ENCODE results near the gene TUBA4B. TPM values are rescaled to one million over a fixed set of nuclear protein-coding genes. Genes with fewer than 3 reads are reported as not detected.

Gene TUBA4B
- total RNA-seq, 4 donors from 2014 or later, result not detected

- intact Hi-C loops (cut with DNase I; ENCODE audit: low total_unique reads), result loop anchor here (5.0 kb wide), 1 partner anchor 245 kb away; no protein-coding TSS in a partner anchor
- H3K27me3 ChIP-seq, result peaks cover 61% of the 10 kb centered on the region
- no peaks in the 10 kb centered on the region for H3K36me3 ChIP-seq
- H3K27ac ChIP-seq, result no peak overlapping the region
- TF ChIP-seq CTCF (IDR thresholded peaks at IDR 0.05), result no peak
- no peak for TF ChIP-seq EP300 (IDR thresholded peaks at IDR 0.05; ENCODE audit: low read depth)
- TF ChIP-seq POLR2AphosphoS5 (IDR thresholded peaks at IDR 0.05), result no peak
- TF ChIP-seq POLR2A (IDR thresholded peaks at IDR 0.05), result no peak
- H3K9me3 ChIP-seq, result no peaks in the 10 kb centered on the region
- H3K4me3 ChIP-seq, result no peak overlapping the region
- WGBS, 2 donors (ENCODE audit: low coverage in 1 of 2), result 55 to 65% methylated on average over 5 to 11 of the region's 11 CpGs
- peaks cover 0 to 5% (median 3%) of the 10 kb centered on the region in 4 donors for H3K4me1 ChIP-seq
- DNase-seq, result no peak
- in situ Hi-C loops (cut with MboI; ENCODE audit: low pct_ligation_motif_present in 1 of 4, low pct_unique_long_range_greater_than_20kb in 1 of 4, low sequenced_read_pairs in 3 of 4), result loop anchor here in 3 of 4 donors (10.0 to 25.0 kb wide), 2 partner anchors 148 to 265 kb away; partner anchors contain the start of gene CFAP65 (in 2 of the 3)
Observed at GRCh38 chr2:219302412-219302968, 49.4 kb downstream of the TUBA4B start.

GRCh38 chr2:219304223-219304622 lies 51.2 kb downstream of the TUBA4B start:
- in situ Hi-C loops (cut with MboI; ENCODE audit: low pct_ligation_motif_present in 1 of 4, low pct_unique_long_range_greater_than_20kb in 1 of 4, low sequenced_read_pairs in 3 of 4), result loop anchor here in 3 of 4 donors (10.0 to 25.0 kb wide), 2 partner anchors 149 to 267 kb away; partner anchors contain the start of gene CFAP65 (in 2 of the 3)
- 59 to 75% methylated on average over 2 of the region's 2 CpGs for WGBS, 2 donors (ENCODE audit: low coverage in 1 of 2)

GRCh38 chr2:219306047-219306446 lies 53.0 kb downstream of the TUBA4B start:
- H3K4me3 ChIP-seq, result no peak overlapping the region
- TF ChIP-seq EP300 (IDR thresholded peaks at IDR 0.05; ENCODE audit: low read depth) (no peak), CTCF (IDR thresholded peaks at IDR 0.05) (no peak), POLR2AphosphoS5 (IDR thresholded peaks at IDR 0.05) (no peak), POLR2A (IDR thresholded peaks at IDR 0.05) (no peak)
- H3K27ac ChIP-seq, result no peak overlapping the region
- intact Hi-C loops (cut with DNase I; ENCODE audit: low total_unique reads) (no loop called here), in situ Hi-C loops (cut with MboI; ENCODE audit: low pct_ligation_motif_present in 1 of 4, low pct_unique_long_range_greater_than_20kb in 1 of 4, low sequenced_read_pairs in 3 of 4) (loop anchor here in 3 of 4 donors (10.0 to 25.0 kb wide), 2 partner anchors 151 to 269 kb away; partner anchors contain the start of gene CFAP65 (in 2 of the 3))
- peaks cover 0 to 6% (median 0%) of the 10 kb centered on the region in 4 donors for H3K4me1 ChIP-seq
- H3K9me3 ChIP-seq, result no peaks in the 10 kb centered on the region
- peaks cover 78% of the 10 kb centered on the region for H3K27me3 ChIP-seq
- no peak for DNase-seq
- H3K36me3 ChIP-seq, result no peaks in the 10 kb centered on the region
- WGBS, 2 donors (ENCODE audit: low coverage in 1 of 2), result 76 to 82% methylated on average over 1 of the region's 1 CpG

More at GRCh38 chr2:219304223-219304622, 51.2 kb downstream of the TUBA4B start:
- Histone ChIP-seq H3K36me3 (no peaks in the 10 kb centered on the region), H3K4me3 (no peak overlapping the region), H3K27ac (no peak overlapping the region), H3K4me1 (peaks cover 0 to 6% (median 0%) of the 10 kb centered on the region in 4 donors), H3K9me3 (no peaks in the 10 kb centered on the region), H3K27me3 (peaks cover 75% of the 10 kb centered on the region)
- TF ChIP-seq POLR2AphosphoS5 (IDR thresholded peaks at IDR 0.05) (no peak), CTCF (IDR thresholded peaks at IDR 0.05) (no peak), POLR2A (IDR thresholded peaks at IDR 0.05) (no peak), EP300 (IDR thresholded peaks at IDR 0.05; ENCODE audit: low read depth) (no peak)
- intact Hi-C loops (cut with DNase I; ENCODE audit: low total_unique reads), result loop anchor here (5.0 kb wide), 1 partner anchor 247 kb away; no protein-coding TSS in a partner anchor
- DNase-seq, result no peak

- in situ Hi-C loops (cut with MboI; ENCODE audit: low pct_ligation_motif_present in 1 of 4, low pct_unique_long_range_greater_than_20kb in 1 of 4, low sequenced_read_pairs in 3 of 4) (loop anchor here in 3 of 4 donors (10.0 to 25.0 kb wide), 2 partner anchors 154 to 271 kb away; partner anchors contain the start of gene CFAP65 (in 2 of the 3)), intact Hi-C loops (cut with DNase I; ENCODE audit: low total_unique reads) (no loop called here)
- Histone ChIP-seq H3K36me3 (no peaks in the 10 kb centered on the region), H3K27ac (no peak overlapping the region), H3K9me3 (no peaks in the 10 kb centered on the region), H3K4me3 (no peak overlapping the region), H3K27me3 (peaks cover 71% of the 10 kb centered on the region), H3K4me1 (peaks cover 0 to 6% (median 0%) of the 10 kb centered on the region in 4 donors)
- WGBS, 2 donors (ENCODE audit: low coverage in 1 of 2), result 15 to 16% methylated on average over 5 to 41 of the region's 45 CpGs
- DNase-seq, result peak; percentile 53
- TF ChIP-seq CTCF (IDR thresholded peaks at IDR 0.05) (no peak), POLR2A (IDR thresholded peaks at IDR 0.05) (no peak), POLR2AphosphoS5 (IDR thresholded peaks at IDR 0.05) (no peak), EP300 (IDR thresholded peaks at IDR 0.05; ENCODE audit: low read depth) (no peak)
Observed at GRCh38 chr2:219308142-219309101, 55.4 kb downstream of the TUBA4B start.
